ENCODE measurements around the gene SERPINA10. TPM values are rescaled to one million over a fixed set of nuclear protein-coding genes. Genes with fewer than 3 reads are reported as not detected.
A peak's percentile ranks its signal among the peaks of the same experiment; 100 is the strongest.

SERPINA10 gene
- total and polyA plus RNA-seq, 2 of the 13 experiments (the other 11 are each of a cell fraction or from before 2014, with no cell fraction given), result 20.1 to 20.2 TPM

DNA sequence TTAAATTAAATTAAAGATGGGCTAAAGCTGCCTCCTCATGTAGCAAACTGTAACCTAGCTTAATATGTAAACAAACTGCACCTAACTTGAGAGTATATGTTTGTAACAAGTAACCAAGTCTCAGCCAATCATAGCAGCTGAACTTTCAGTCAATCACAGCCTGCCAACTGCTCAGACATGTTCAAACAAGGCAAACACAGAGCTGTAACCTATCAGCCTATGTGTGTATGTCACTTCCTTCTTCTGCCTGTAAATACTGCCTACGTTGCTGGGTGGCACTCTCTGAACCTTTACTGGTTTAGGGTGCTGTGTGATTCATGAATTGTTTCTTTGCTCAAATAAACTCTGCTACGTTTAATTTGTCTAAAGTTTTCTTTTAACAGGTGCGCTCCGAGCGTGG, 27.2 kb upstream of the SERPINA10 start (continued):
- TF ChIP-seq CENPBD1 (CRISPR knock-in tag; IDR thresholded peaks at IDR 0.05; ENCODE audit: borderline replicate concordance, low read depth) (no peak), DNMT3B (CRISPR knock-in tag; conservative IDR thresholded peaks at IDR 0.05) (no peak), HNRNPK (IDR thresholded peaks at IDR 0.05; ENCODE audit: low read depth, low read length, poor library complexity, severe bottlenecking) (no peak), ZNF253 (CRISPR knock-in tag; IDR thresholded peaks at IDR 0.05; ENCODE audit: borderline replicate concordance) (no peak), ZMAT5 (CRISPR knock-in tag; IDR thresholded peaks at IDR 0.05; ENCODE audit: borderline replicate concordance, low read depth) (no peak), ZNF280B (CRISPR knock-in tag; IDR thresholded peaks at IDR 0.05; ENCODE audit: borderline replicate concordance) (no peak), ZNF777 (CRISPR knock-in tag; IDR thresholded peaks at IDR 0.05) (no peak), SMARCC2 (IDR thresholded peaks at IDR 0.05) (no peak), TAF1 (CRISPR knock-in tag; IDR thresholded peaks at IDR 0.05) (no peak; the same call in 1 of the 2 replicates), TRIM24 (CRISPR knock-in tag; IDR thresholded peaks at IDR 0.05) (no peak), TAF15 (IDR thresholded peaks at IDR 0.05; ENCODE audit: low read depth, low read length, poor library complexity, severe bottlenecking) (no peak), ZNF782 (CRISPR knock-in tag; IDR thresholded peaks at IDR 0.05; ENCODE audit: borderline replicate concordance) (no peak), PREB (CRISPR knock-in tag; IDR thresholded peaks at IDR 0.05) (no peak), HNF4A (CRISPR knock-in tag; IDR thresholded peaks at IDR 0.05) (no peak), REST (IDR thresholded peaks at IDR 0.05; ENCODE audit: borderline replicate concordance in 1 of 2, low read depth in 1 of 2, low read length in 2 of 2) (no peak), HOXA3 (CRISPR knock-in tag; IDR thresholded peaks at IDR 0.05) (peak; percentile 68), ARNT2 (CRISPR knock-in tag; IDR thresholded peaks at IDR 0.05; ENCODE audit: low read depth) (no peak), MBNL3 (CRISPR knock-in tag; conservative IDR thresholded peaks at IDR 0.05) (no peak), SMARCE1 (IDR thresholded peaks at IDR 0.05; ENCODE audit: borderline replicate concordance) (no peak), KLF9 (CRISPR knock-in tag; IDR thresholded peaks at IDR 0.05; ENCODE audit: low read depth) (no peak), ESRRA (CRISPR knock-in tag; IDR thresholded peaks at IDR 0.05; ENCODE audit: low read depth) (no peak), ZNF441 (CRISPR knock-in tag; IDR thresholded peaks at IDR 0.05; ENCODE audit: borderline replicate concordance) (no peak), ZNF781 (CRISPR knock-in tag; IDR thresholded peaks at IDR 0.05; ENCODE audit: borderline replicate concordance, not compliant biosample characterization) (no peak), ARNT (IDR thresholded peaks at IDR 0.05) (no peak)

All from HepG2 (cell line).